Measurements from ENCODE around the gene SERINC2. TPM values are rescaled to one million over a fixed set of nuclear protein-coding genes. Genes with fewer than 3 reads are reported as not detected.
A peak's percentile ranks its signal among the peaks of the same experiment; 100 is the strongest.

Gene SERINC2
- total and polyA plus RNA-seq, 10 of the 15 experiments (the other 5 are each of a cell fraction or from before 2014, with no cell fraction given) = 0.02 to 9.4 (median 0.50) TPM

DNA sequence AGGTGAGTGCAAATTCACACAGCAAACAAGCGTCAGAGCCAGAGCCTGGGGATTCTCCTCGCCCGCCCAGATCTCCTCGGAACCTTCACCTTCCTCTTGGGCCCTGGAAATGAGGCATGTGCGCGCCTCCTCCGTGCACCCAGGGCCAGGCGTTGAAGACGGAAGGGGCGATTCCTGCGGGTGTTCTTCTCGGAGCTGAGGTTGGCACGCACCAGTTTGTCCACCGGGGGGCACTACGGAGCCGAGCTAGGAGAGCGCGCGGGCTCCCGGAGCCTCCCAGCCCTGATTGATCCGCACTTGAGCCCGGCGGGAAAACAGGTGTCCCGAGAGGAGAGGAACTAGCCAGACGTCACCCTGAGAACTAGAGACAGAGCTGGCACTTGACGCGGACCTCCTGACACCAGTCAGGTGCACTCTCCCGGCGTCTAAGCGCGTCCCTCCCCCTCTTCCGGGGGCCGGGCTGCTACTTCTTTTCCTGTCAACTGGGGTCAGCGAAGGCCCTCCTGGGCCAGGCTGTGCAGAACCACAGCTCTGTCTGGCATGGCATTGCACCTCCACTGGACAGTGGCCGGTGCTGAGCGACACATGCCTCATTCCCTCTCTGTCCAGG is 18.3 kb upstream of the SERINC2 start:
- WGBS (ENCODE audit: insufficient coverage, insufficient replicate concordance, low lambda C conversion rate, missing lambda C conversion rate) = under 1% methylated on average over 36 of the region's 36 CpGs
- TF ChIP-seq MTA3 (IDR thresholded peaks at IDR 0.05; ENCODE audit: borderline replicate concordance, low read length) = no peak
- peak; percentile 44; the same call in 1 of the 2 replicates for TF ChIP-seq RAD51 (IDR thresholded peaks at IDR 0.05)
- peak; percentile 65; the same call in 1 of the 2 replicates for TF ChIP-seq DPF2 (IDR thresholded peaks at IDR 0.05)
- 0 out of 2 replicates have a peak, but pooled peaks have one; percentile 46 for TF ChIP-seq EED (IDR thresholded peaks at IDR 0.05; ENCODE audit: low read depth)
- peak; percentile 57; the same call in 1 of the 2 replicates for TF ChIP-seq NR2F1 (conservative IDR thresholded peaks at IDR 0.05)
- TF ChIP-seq ATF7 (IDR thresholded peaks at IDR 0.05; ENCODE audit: low read depth) = peak; percentile 62; the same call in 1 of the 2 replicates
- TF ChIP-seq, protein P1, sequence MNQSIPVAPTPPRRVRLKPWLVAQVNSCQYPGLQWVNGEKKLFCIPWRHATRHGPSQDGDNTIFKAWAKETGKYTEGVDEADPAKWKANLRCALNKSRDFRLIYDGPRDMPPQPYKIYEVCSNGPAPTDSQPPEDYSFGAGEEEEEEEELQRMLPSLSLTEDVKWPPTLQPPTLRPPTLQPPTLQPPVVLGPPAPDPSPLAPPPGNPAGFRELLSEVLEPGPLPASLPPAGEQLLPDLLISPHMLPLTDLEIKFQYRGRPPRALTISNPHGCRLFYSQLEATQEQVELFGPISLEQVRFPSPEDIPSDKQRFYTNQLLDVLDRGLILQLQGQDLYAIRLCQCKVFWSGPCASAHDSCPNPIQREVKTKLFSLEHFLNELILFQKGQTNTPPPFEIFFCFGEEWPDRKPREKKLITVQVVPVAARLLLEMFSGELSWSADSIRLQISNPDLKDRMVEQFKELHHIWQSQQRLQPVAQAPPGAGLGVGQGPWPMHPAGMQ (IDR thresholded peaks at IDR 0.05; ENCODE audit: borderline replicate concordance) = no peak
- TF ChIP-seq, protein P2, sequence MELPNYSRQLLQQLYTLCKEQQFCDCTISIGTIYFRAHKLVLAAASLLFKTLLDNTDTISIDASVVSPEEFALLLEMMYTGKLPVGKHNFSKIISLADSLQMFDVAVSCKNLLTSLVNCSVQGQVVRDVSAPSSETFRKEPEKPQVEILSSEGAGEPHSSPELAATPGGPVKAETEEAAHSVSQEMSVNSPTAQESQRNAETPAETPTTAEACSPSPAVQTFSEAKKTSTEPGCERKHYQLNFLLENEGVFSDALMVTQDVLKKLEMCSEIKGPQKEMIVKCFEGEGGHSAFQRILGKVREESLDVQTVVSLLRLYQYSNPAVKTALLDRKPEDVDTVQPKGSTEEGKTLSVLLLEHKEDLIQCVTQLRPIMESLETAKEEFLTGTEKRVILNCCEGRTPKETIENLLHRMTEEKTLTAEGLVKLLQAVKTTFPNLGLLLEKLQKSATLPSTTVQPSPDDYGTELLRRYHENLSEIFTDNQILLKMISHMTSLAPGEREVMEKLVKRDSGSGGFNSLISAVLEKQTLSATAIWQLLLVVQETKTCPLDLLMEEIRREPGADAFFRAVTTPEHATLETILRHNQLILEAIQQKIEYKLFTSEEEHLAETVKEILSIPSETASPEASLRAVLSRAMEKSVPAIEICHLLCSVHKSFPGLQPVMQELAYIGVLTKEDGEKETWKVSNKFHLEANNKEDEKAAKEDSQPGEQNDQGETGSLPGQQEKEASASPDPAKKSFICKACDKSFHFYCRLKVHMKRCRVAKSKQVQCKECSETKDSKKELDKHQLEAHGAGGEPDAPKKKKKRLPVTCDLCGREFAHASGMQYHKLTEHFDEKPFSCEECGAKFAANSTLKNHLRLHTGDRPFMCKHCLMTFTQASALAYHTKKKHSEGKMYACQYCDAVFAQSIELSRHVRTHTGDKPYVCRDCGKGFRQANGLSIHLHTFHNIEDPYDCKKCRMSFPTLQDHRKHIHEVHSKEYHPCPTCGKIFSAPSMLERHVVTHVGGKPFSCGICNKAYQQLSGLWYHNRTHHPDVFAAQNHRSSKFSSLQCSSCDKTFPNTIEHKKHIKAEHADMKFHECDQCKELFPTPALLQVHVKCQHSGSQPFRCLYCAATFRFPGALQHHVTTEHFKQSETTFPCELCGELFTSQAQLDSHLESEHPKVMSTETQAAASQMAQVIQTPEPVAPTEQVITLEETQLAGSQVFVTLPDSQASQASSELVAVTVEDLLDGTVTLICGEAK (IDR thresholded peaks at IDR 0.05; ENCODE audit: borderline replicate concordance) = no peak
- TF ChIP-seq EZH2 (IDR thresholded peaks at IDR 0.05; ENCODE audit: borderline replicate concordance, control insufficient read depth, low read depth, low read length) = no peak
- peak; percentile 60; the same call in 1 of the 2 replicates for TF ChIP-seq SMC3 (IDR thresholded peaks at IDR 0.05; ENCODE audit: borderline replicate concordance, low read length)
- TF ChIP-seq RB1 (IDR thresholded peaks at IDR 0.05; ENCODE audit: borderline replicate concordance) = peak; percentile 96
- no peak for TF ChIP-seq SMAD5 (IDR thresholded peaks at IDR 0.05; ENCODE audit: low read depth)
- TF ChIP-seq TCF12 (IDR thresholded peaks at IDR 0.05; ENCODE audit: low read depth, low read length) = 0 out of 2 replicates have a peak, but pooled peaks have one; percentile 18
- TF ChIP-seq IKZF1 (conservative IDR thresholded peaks at IDR 0.05) = peak; percentile 92
- TF ChIP-seq, protein P3, sequence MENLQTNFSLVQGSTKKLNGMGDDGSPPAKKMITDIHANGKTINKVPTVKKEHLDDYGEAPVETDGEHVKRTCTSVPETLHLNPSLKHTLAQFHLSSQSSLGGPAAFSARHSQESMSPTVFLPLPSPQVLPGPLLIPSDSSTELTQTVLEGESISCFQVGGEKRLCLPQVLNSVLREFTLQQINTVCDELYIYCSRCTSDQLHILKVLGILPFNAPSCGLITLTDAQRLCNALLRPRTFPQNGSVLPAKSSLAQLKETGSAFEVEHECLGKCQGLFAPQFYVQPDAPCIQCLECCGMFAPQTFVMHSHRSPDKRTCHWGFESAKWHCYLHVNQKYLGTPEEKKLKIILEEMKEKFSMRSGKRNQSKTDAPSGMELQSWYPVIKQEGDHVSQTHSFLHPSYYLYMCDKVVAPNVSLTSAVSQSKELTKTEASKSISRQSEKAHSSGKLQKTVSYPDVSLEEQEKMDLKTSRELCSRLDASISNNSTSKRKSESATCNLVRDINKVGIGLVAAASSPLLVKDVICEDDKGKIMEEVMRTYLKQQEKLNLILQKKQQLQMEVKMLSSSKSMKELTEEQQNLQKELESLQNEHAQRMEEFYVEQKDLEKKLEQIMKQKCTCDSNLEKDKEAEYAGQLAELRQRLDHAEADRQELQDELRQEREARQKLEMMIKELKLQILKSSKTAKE (IDR thresholded peaks at IDR 0.05; ENCODE audit: low read depth, poor library complexity, severe bottlenecking) = no peak
- TF ChIP-seq SMARCA5 (IDR thresholded peaks at IDR 0.05) = peak; percentile 64; the same call in 1 of the 2 replicates

More for the DNA sequence above, 18.3 kb upstream of the SERINC2 start:
- Histone ChIP-seq H2AFZ (ENCODE audit: control insufficient read depth, low read depth, low read length) (peak overlapping the region; percentile 89), H3K9ac (ENCODE audit: control insufficient read depth, insufficient read depth, low read length) (peak overlapping the region; percentile 18; the same call in 1 of the 2 replicates), H3K79me2 (ENCODE audit: control insufficient read depth, insufficient read depth, low read length) (no peaks in the 10 kb centered on the region), H3K4me2 (ENCODE audit: control insufficient read depth, insufficient read depth) (peak overlapping the region; percentile 81), H3K27me3 (replicated peaks in 1 of 2; ENCODE audit: control insufficient read depth in 2 of 2, insufficient read depth in 2 of 2, low read length in 1 of 2) (no peaks in the 10 kb centered on the region; a peak in 1 of 4 replicates), H3K4me1 (ENCODE audit: control insufficient read depth, insufficient read depth, low read length) (peaks cover 2% of the 10 kb centered on the region), H3K4me3 (peak overlapping the region; percentile 50; the same call in 1 of the 2 replicates), H3K36me3 (ENCODE audit: control insufficient read depth in 2 of 2, insufficient read depth in 2 of 2, low read length in 1 of 2) (no peaks in the 10 kb centered on the region), H3K27ac (ENCODE audit: control insufficient read depth, insufficient read depth) (no peak overlapping the region), H4K20me1 (ENCODE audit: control insufficient read depth, insufficient read depth) (no peaks in the 10 kb centered on the region), H3K9me3 (replicated peaks; ENCODE audit: control insufficient read depth, insufficient read depth, low read length) (no peaks in the 10 kb centered on the region)
- intact Hi-C loops (cut with micrococcal nuclease; ENCODE audit: unreplicated experiment) = loop anchor here (1.0 kb wide), 2 partner anchors 28 to 155 kb away; no protein-coding TSS in a partner anchor
- SMC1A ChIA-PET (ENCODE audit: uncharacterized antibody, unreplicated experiment) = interaction anchor here (0.6 to 11.5 kb wide), 17 partner anchors 10 to 394 kb away, joined by 3 to 132 read pairs (median 3); partner anchors contain the start of genes FABP3, SNRNP40 and ZCCHC17
- peak; percentile 21 for DNase-seq (ENCODE audit: low read depth, low spot score)
- in situ Hi-C loops (cut with MboI) = no loop called here
- FAIRE-seq = peak; percentile 13
- RAD21 ChIA-PET (ENCODE audit: unreplicated experiment) = interaction anchor here (0.6 to 5.1 kb wide), 18 partner anchors 10 to 250 kb away, joined by 3 to 99 read pairs (median 4); partner anchors contain the start of genes FABP3, HCRTR1, PEF1 and SNRNP40
- BruUV-seq (replicated peaks) = no TSS peak
- ATAC-seq = peak; percentile 98
- POLR2A ChIA-PET = interaction anchor here (0.6 to 1.4 kb wide), 5 partner anchors 21 to 155 kb away, joined by 3 to 6 read pairs (median 4); partner anchors contain the start of genes FABP3 and ZCCHC17
- CTCF ChIA-PET = interaction anchor here (0.5 to 6.3 kb wide), 57 partner anchors 8 to 418 kb away, joined by 3 to 204 read pairs (median 4); partner anchors contain the start of genes FABP3, PEF1, SERINC2 and SNRNP40
